T-cell (primary cell): Measurements from ENCODE around the gene USP7. TPM values are rescaled to one million over a fixed set of nuclear protein-coding genes. Genes with fewer than 3 reads are reported as not detected.

Experiments
- ATAC-seq, 4 experiments: fragments of 200-7000 bp in 3 of 4; fragments of 150-1000 bp in 1 of 4; cut with Tn5 transposase; replicated peaks in 1 of 4; 1 replicate in 3 of 4; 2 replicates in 1 of 4; pipeline ENCODE4 v1.10.0; 2021; ENCODE audit warnings: moderate library complexity in 3 of 4, mild to moderate bottlenecking in 2 of 4, moderate number of reproducible peaks in 1 of 4
- CTCF ChIA-PET, 2 donors: fragments of 300-600 bp; sonication (Branson Sonifier 250); formaldehyde crosslinking; loops; one replicate each; lab custom pipeline; 2022; ENCODE audit warnings: antibody characterized with exemption in 2 of 2; lab: Charles Lee
- POLR2A ChIA-PET, 2 donors: fragments of 300-600 bp; sonication (Branson Sonifier 250); formaldehyde crosslinking; loops; one replicate each; lab custom pipeline; 2022; ENCODE audit warnings: antibody characterized with exemption in 2 of 2; lab: Charles Lee
- DNase-seq, 35 experiments: peaks; one replicate each; pipeline versions ENCODE4 v3.0.0 to v3.0.0-alpha.2; 2013 to 2023
- H3K27ac ChIP-seq: one replicate; pipeline ENCODE4 v1.5.1; 2013; ENCODE audit warnings: low read length
- H3K27me3 ChIP-seq, 2 experiments: replicated peaks in 1 of 2; 1 replicate in 1 of 2; 2 replicates in 1 of 2; pipeline versions ENCODE4 v1.6.1 to v1.7.0; 2013; ENCODE audit warnings: low read length in 1 of 2, mixed read lengths in 1 of 2; ENCODE audit not compliant: control insufficient read depth in 2 of 2, insufficient read depth in 2 of 2; ENCODE audit errors: extremely low read depth in 1 of 2
- H3K36me3 ChIP-seq, 2 donors: 1 replicate in 1 of 2; 2 replicates in 1 of 2; pipeline versions ENCODE4 v1.6.1 to v1.7.0; 2013; ENCODE audit warnings: low read length in 1 of 2; ENCODE audit not compliant: control insufficient read depth in 2 of 2, insufficient read depth in 1 of 2; ENCODE audit errors: extremely low read depth in 1 of 2
- H3K4me1 ChIP-seq, 2 experiments: 1 replicate in 1 of 2; 2 replicates in 1 of 2; pipeline versions ENCODE4 v1.6.1 to v1.7.0; 2013; ENCODE audit warnings: low read length in 2 of 2, mixed read lengths in 1 of 2; ENCODE audit not compliant: insufficient read depth in 2 of 2, control insufficient read depth in 1 of 2; ENCODE audit errors: extremely low read depth in 1 of 2
- H3K4me3 ChIP-seq, 2 donors: 1 replicate in 1 of 2; 2 replicates in 1 of 2; pipeline versions ENCODE4 v1.5.1 to v1.7.0; 2013; ENCODE audit warnings: mild to moderate bottlenecking in 2 of 2, low read length in 1 of 2, moderate library complexity in 1 of 2; ENCODE audit not compliant: control insufficient read depth in 1 of 2; ENCODE audit errors: extremely low read depth in 1 of 2
- H3K9me3 ChIP-seq: 2 replicates; pipeline ENCODE4 v1.7.0; 2013
- H3K27ac Mint-ChIP-seq, 2 donors: one replicate each; pipeline ENCODE4 v1.8.0; 2020 to 2021; ENCODE audit warnings: mild to moderate bottlenecking in 2 of 2, mixed read lengths in 2 of 2
- H3K27me3 Mint-ChIP-seq, 2 donors: one replicate each; pipeline ENCODE4 v1.8.0; 2021 to 2022; ENCODE audit warnings: mixed read lengths in 2 of 2
- H3K36me3 Mint-ChIP-seq: one replicate; pipeline ENCODE4 v1.8.0; 2021; ENCODE audit warnings: mixed read lengths
- H3K4me1 Mint-ChIP-seq, 3 donors: one replicate each; pipeline ENCODE4 v1.8.0; 2020 to 2022; ENCODE audit warnings: mixed read lengths in 3 of 3, mild to moderate bottlenecking in 1 of 3
- H3K4me3 Mint-ChIP-seq, 3 donors: one replicate each; pipeline ENCODE4 v1.8.0; 2020 to 2022; ENCODE audit warnings: mild to moderate bottlenecking in 3 of 3, mixed read lengths in 3 of 3, moderate library complexity in 3 of 3
- H3K9me3 Mint-ChIP-seq, 3 donors: one replicate each; pipeline ENCODE4 v1.8.0; 2020 to 2022; ENCODE audit warnings: mixed read lengths in 3 of 3
- WGBS: methylation state at CpG from one replicate; pipeline ENCODE4 v1.1.5; 2013; ENCODE audit warnings: missing lambda C conversion rate; ENCODE audit not compliant: insufficient coverage; 5-methylcytosine and 5-hydroxymethylcytosine counted together
- total RNA-seq, 35 experiments: library from RNA in 6 of 35; stranded (reverse) in 6 of 35; fragments of 120-200 nt in 1 of 35; gene quantifications; one replicate each; pipeline versions ENCODE4 v1.2.1 to v1.2.4 and lab custom pipeline; 2013 to 2026

USP7 gene
- total RNA-seq, 5 donors from 2014 or later (not counting 1 experiment from before 2014, with no cell fraction given): 159 to 261 (median 169) TPM

GRCh38 chr16:8948831-8949230, 14.9 kb downstream of the USP7 start:
- Histone ChIP-seq H3K9me3 (no peaks in the 10 kb centered on the region), H3K4me3 (no peak overlapping the region), H3K36me3 (no peaks in the 10 kb centered on the region), H3K27ac (no peak overlapping the region), H3K4me1 (peaks cover 49 to 87% of the 10 kb centered on the region in 2 experiments), H3K27me3 (no peaks in the 10 kb centered on the region)
- 0% methylated on average over 1 of the region's 5 CpGs for WGBS
- H3K27ac Mint-ChIP-seq: peak overlapping the region in 1 of 2 donors; percentile 34
- no peaks in the 10 kb centered on the region for H3K9me3 Mint-ChIP-seq
- peaks cover 93 to 94% (median 93%) of the 10 kb centered on the region in 3 donors for H3K4me1 Mint-ChIP-seq
- no peaks in the 10 kb centered on the region for H3K27me3 Mint-ChIP-seq
- ATAC-seq: peak in 1 of 4 experiments; percentile 15
- no peaks in the 10 kb centered on the region for H3K36me3 Mint-ChIP-seq
- peak overlapping the region; percentile 7 to 65 (median 40) for H3K4me3 Mint-ChIP-seq
- no peak for DNase-seq
- CTCF ChIA-PET: interaction anchor here in 1 of 2 donors (7.2 kb wide), 1 partner anchor 13 kb away, joined by 38 read pairs; no protein-coding TSS in a partner anchor
- POLR2A ChIA-PET: no interaction called here

- ChIA-PET POLR2A (no interaction called here), CTCF (interaction anchor here (0.7 to 7.2 kb wide), 4 partner anchors 8 to 265 kb away, joined by 3 to 38 read pairs (median 4); no protein-coding TSS in a partner anchor)
- peaks cover 96 to 98% (median 98%) of the 10 kb centered on the region in 3 donors for H3K4me1 Mint-ChIP-seq
- Histone ChIP-seq H3K27ac (no peak overlapping the region), H3K36me3 (no peaks in the 10 kb centered on the region), H3K4me3 (no peak overlapping the region), H3K27me3 (no peaks in the 10 kb centered on the region), H3K9me3 (no peaks in the 10 kb centered on the region), H3K4me1 (peaks cover 50 to 91% of the 10 kb centered on the region in 2 experiments)
- H3K27me3 Mint-ChIP-seq: no peaks in the 10 kb centered on the region
- H3K27ac Mint-ChIP-seq: peak overlapping the region; percentile 22 to 45
- H3K4me3 Mint-ChIP-seq: peak overlapping the region in 2 of 3 donors; percentile 7 to 65
- no peaks in the 10 kb centered on the region for H3K9me3 Mint-ChIP-seq
- 89% methylated on average over 6 of the region's 6 CpGs for WGBS
- no peak for ATAC-seq
- H3K36me3 Mint-ChIP-seq: no peaks in the 10 kb centered on the region
- no peak for DNase-seq
Observed at GRCh38 chr16:8948069-8948593, 15.6 kb downstream of the USP7 start.

- WGBS: no CpG with 5 or more reads among the region's 6 CpGs
- ChIA-PET CTCF (interaction anchor here in 1 of 2 donors (0.7 to 7.2 kb wide), 2 partner anchors 11 to 192 kb away, joined by 3 to 38 read pairs; no protein-coding TSS in a partner anchor), POLR2A (interaction anchor here in 1 of 2 donors (0.6 kb wide), 1 partner anchor 12 kb away, joined by 4 read pairs; no protein-coding TSS in a partner anchor)
- no peaks in the 10 kb centered on the region for H3K9me3 Mint-ChIP-seq
- no peaks in the 10 kb centered on the region for H3K36me3 Mint-ChIP-seq
- Histone ChIP-seq H3K9me3 (no peaks in the 10 kb centered on the region), H3K27ac (no peak overlapping the region), H3K4me1 (peaks cover 43 to 91% of the 10 kb centered on the region in 2 experiments), H3K4me3 (no peak overlapping the region), H3K36me3 (no peaks in the 10 kb centered on the region), H3K27me3 (no peaks in the 10 kb centered on the region)
- DNase-seq: no peak
- H3K27ac Mint-ChIP-seq: peak overlapping the region in 1 of 2 donors; percentile 12
- H3K27me3 Mint-ChIP-seq: no peaks in the 10 kb centered on the region
- ATAC-seq: no peak
- H3K4me3 Mint-ChIP-seq: peak overlapping the region in 1 of 3 donors; percentile 65
- peaks cover 94 to 98% (median 95%) of the 10 kb centered on the region in 3 donors for H3K4me1 Mint-ChIP-seq
Observed at GRCh38 chr16:8946544-8946943, 17.2 kb downstream of the USP7 start.

GRCh38 chr16:8945626-8946296, 17.9 kb downstream of the USP7 start:
- no peaks in the 10 kb centered on the region for H3K27me3 ChIP-seq
- ATAC-seq (no peak), DNase-seq (no peak)
- H3K9me3 ChIP-seq: no peaks in the 10 kb centered on the region
- peak overlapping the region in 1 of 2 donors; percentile 16 for H3K27ac Mint-ChIP-seq
- ChIA-PET CTCF (interaction anchor here (0.7 to 7.2 kb wide), 4 partner anchors 10 to 193 kb away, joined by 3 to 38 read pairs (median 3); no protein-coding TSS in a partner anchor), POLR2A (interaction anchor here in 1 of 2 donors (0.5 to 0.6 kb wide), 2 partner anchors 148 to 238 kb away, joined by 3 read pairs; no protein-coding TSS in a partner anchor)
- H3K4me1 ChIP-seq: peaks cover 36 to 90% of the 10 kb centered on the region in 2 experiments
- peak overlapping the region; percentile 4 to 65 (median 13) for H3K4me3 Mint-ChIP-seq
- H3K4me1 Mint-ChIP-seq: peaks cover 94 to 98% (median 95%) of the 10 kb centered on the region in 3 donors
- no CpG with 5 or more reads among the region's 3 CpGs for WGBS
- H3K27me3 Mint-ChIP-seq: no peaks in the 10 kb centered on the region
- H3K4me3 ChIP-seq: no peak overlapping the region
- H3K36me3 Mint-ChIP-seq: no peaks in the 10 kb centered on the region
- H3K36me3 ChIP-seq: no peaks in the 10 kb centered on the region
- H3K27ac ChIP-seq: no peak overlapping the region
- no peaks in the 10 kb centered on the region for H3K9me3 Mint-ChIP-seq

GRCh38 chr16:8943966-8944759, 19.5 kb downstream of the USP7 start:
- no peaks in the 10 kb centered on the region for H3K36me3 ChIP-seq
- DNase-seq (no peak), ATAC-seq (peak in 3 of 4 experiments; percentile 20 to 41 (median 27))
- CTCF ChIA-PET: no interaction called here
- peak overlapping the region in 1 of 2 donors; percentile 30 for H3K4me3 ChIP-seq
- no CpG with 5 or more reads among the region's 5 CpGs for WGBS
- peaks cover 23 to 87% of the 10 kb centered on the region in 2 experiments for H3K4me1 ChIP-seq
- Mint-ChIP-seq H3K36me3 (no peaks in the 10 kb centered on the region), H3K27ac (peak overlapping the region; percentile 75 to 76), H3K27me3 (no peaks in the 10 kb centered on the region), H3K9me3 (no peaks in the 10 kb centered on the region), H3K4me1 (peaks cover 96 to 99% (median 98%) of the 10 kb centered on the region in 3 donors), H3K4me3 (peak overlapping the region; percentile 56 to 65 (median 60))
- no peak overlapping the region for H3K27ac ChIP-seq
- no peaks in the 10 kb centered on the region for H3K27me3 ChIP-seq
- no peaks in the 10 kb centered on the region for H3K9me3 ChIP-seq
- POLR2A ChIA-PET: interaction anchor here in 1 of 2 donors (0.6 kb wide), 1 partner anchor 11 kb away, joined by 3 read pairs; no protein-coding TSS in a partner anchor
